OCI-LY7 (cell line): ENCODE data around the gene LONP2. TPM values are rescaled to one million over a fixed set of nuclear protein-coding genes. Genes with fewer than 3 reads are reported as not detected.

Source experiments
- Bru-seq: library from RNA; stranded (reverse); fragments of 400-500 nt; gene quantifications from one replicate; lab custom pipeline; 2021; lab: Mats Ljungman, UMichigan
- BruChase-seq, 2 experiments: library from RNA; stranded (reverse); fragments of 400-500 nt; gene quantifications; one replicate each; lab custom pipeline; 2021; lab: Mats Ljungman, UMichigan
- BruUV-seq: library from RNA; stranded (reverse); fragments of 400-500 nt; replicated peaks from 2 replicates; lab custom pipeline; 2021; lab: Mats Ljungman, UMichigan
- CTCF ChIA-PET: fragments of 300-600 bp; sonication (Branson Sonifier 250); formaldehyde crosslinking; loops from one replicate; lab custom pipeline; 2022; ENCODE audit warnings: antibody characterized with exemption; ENCODE audit not compliant: unreplicated experiment; lab: Charles Lee
- POLR2A ChIA-PET: fragments of 300-600 bp; sonication (Branson Sonifier 250); formaldehyde crosslinking; loops from one replicate; lab custom pipeline; 2022; ENCODE audit warnings: antibody characterized with exemption; lab: Charles Lee
- DNase-seq: peaks from one replicate; pipeline ENCODE4 v3.0.0-alpha.2; 2015; ENCODE audit warnings: low spot score
- H2AFZ ChIP-seq: fragments of 200-600 bp; sonication (generic), shearing (Covaris generic); 2 replicates; pipeline ENCODE4 v1.6.1; 2014; ENCODE audit warnings: mild to moderate bottlenecking, antibody characterized with exemption, low read length, moderate library complexity
- H3K27ac ChIP-seq: fragments of 200-600 bp; sonication (generic); 2 replicates; pipeline ENCODE4 v1.5.1; 2014; ENCODE audit warnings: mixed run types, low read depth, mild to moderate bottlenecking, moderate library complexity, low read length, inconsistent platforms; ENCODE audit not compliant: poor library complexity, severe bottlenecking
- H3K36me3 ChIP-seq: fragments of 200-600 bp; sonication (generic); 2 replicates; pipeline ENCODE4 v1.6.1; 2014; ENCODE audit warnings: mild to moderate bottlenecking, antibody characterized with exemption, low read length, moderate library complexity, mixed read lengths; ENCODE audit not compliant: insufficient read depth
- H3K4me1 ChIP-seq: fragments of 200-600 bp; sonication (generic); 2 replicates; pipeline ENCODE4 v1.5.1; 2014; ENCODE audit warnings: mild to moderate bottlenecking, low read length; ENCODE audit not compliant: insufficient read depth, poor library complexity, severe bottlenecking
- H3K4me2 ChIP-seq: fragments of 200-600 bp; sonication (generic); 2 replicates; pipeline ENCODE4 v1.6.1; 2014; ENCODE audit warnings: mild to moderate bottlenecking, low read length
- H3K4me3 ChIP-seq: fragments of 200-600 bp; sonication (generic); 2 replicates; pipeline ENCODE4 v1.5.1; 2014; ENCODE audit warnings: mild to moderate bottlenecking, low read depth, low read length; ENCODE audit not compliant: poor library complexity, severe bottlenecking
- H3K79me2 ChIP-seq: fragments of 200-600 bp; sonication (generic); 2 replicates; pipeline ENCODE4 v1.6.1; 2016; ENCODE audit warnings: low read depth, mild to moderate bottlenecking, low read length, moderate library complexity, mixed read lengths; ENCODE audit not compliant: insufficient read depth
- H3K9me2 ChIP-seq: fragments of 200-600 bp; sonication (generic); 2 replicates; pipeline ENCODE4 v1.6.1; 2016; ENCODE audit warnings: mild to moderate bottlenecking, low read length, mixed read lengths; ENCODE audit not compliant: insufficient read depth
- H3K9me3 ChIP-seq: fragments of 200-600 bp; sonication (generic); 2 replicates; pipeline ENCODE4 v1.6.1; 2014; ENCODE audit warnings: mild to moderate bottlenecking, mixed run types, low read length, mixed read lengths
- H4K20me1 ChIP-seq: fragments of 200-600 bp; sonication (generic); 2 replicates; pipeline ENCODE4 v1.6.1; 2014; ENCODE audit warnings: mild to moderate bottlenecking, antibody characterized with exemption, low read length, moderate library complexity, mixed read lengths; ENCODE audit not compliant: insufficient read depth
- EZH2phosphoT487 ChIP-seq: fragments of 200-600 bp; sonication (generic); IDR thresholded peaks from 2 replicates; pipeline ENCODE4 v1.6.1; 2018; ENCODE audit warnings: low read depth, borderline replicate concordance, mild to moderate bottlenecking, mixed run types, antibody characterized with exemption, low read length, moderate library complexity, mixed read lengths
- intact Hi-C: fragments of 100-400 bp; cut with micrococcal nuclease; formaldehyde crosslinking; loops from one replicate; pipeline ENCODE4 v1.10.0; 2022; ENCODE audit not compliant: unreplicated experiment
- long read RNA-seq: library from polyadenylated mRNA; stranded (forward); transcript quantifications from one replicate; pipeline ENCODE4 v2.0.0, GENCODE V29; 2022
- total RNA-seq, 2 experiments: library from RNA; depleted of rRNA in 1 of 2; stranded (reverse); fragments of >200 nt in 1 of 2; shearing (Covaris generic) in 1 of 2; gene quantifications; 2 replicates each; pipeline ENCODE4 v1.2.3, GENCODE V29; 2014 to 2022
- TF ChIP-seq, protein P1 (sequence below): fragments of 200-600 bp; sonication (generic); conservative IDR thresholded peaks from 2 replicates; pipeline ENCODE4 v1.5.1; 2014; ENCODE audit warnings: mild to moderate bottlenecking, antibody characterized with exemption, low read length, moderate library complexity, mixed read lengths

LONP2 gene, protein sequence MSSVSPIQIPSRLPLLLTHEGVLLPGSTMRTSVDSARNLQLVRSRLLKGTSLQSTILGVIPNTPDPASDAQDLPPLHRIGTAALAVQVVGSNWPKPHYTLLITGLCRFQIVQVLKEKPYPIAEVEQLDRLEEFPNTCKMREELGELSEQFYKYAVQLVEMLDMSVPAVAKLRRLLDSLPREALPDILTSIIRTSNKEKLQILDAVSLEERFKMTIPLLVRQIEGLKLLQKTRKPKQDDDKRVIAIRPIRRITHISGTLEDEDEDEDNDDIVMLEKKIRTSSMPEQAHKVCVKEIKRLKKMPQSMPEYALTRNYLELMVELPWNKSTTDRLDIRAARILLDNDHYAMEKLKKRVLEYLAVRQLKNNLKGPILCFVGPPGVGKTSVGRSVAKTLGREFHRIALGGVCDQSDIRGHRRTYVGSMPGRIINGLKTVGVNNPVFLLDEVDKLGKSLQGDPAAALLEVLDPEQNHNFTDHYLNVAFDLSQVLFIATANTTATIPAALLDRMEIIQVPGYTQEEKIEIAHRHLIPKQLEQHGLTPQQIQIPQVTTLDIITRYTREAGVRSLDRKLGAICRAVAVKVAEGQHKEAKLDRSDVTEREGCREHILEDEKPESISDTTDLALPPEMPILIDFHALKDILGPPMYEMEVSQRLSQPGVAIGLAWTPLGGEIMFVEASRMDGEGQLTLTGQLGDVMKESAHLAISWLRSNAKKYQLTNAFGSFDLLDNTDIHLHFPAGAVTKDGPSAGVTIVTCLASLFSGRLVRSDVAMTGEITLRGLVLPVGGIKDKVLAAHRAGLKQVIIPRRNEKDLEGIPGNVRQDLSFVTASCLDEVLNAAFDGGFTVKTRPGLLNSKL
- total RNA-seq (2014; rRNA removed; shearing (Covaris generic)), result 13.0 and 16.8 TPM in 2 replicates
- total RNA-seq (2022), result 22.7 and 23.3 TPM in 2 replicates
- Bru-seq, nascent RNA, result percentile 71 among the genes with signal in this experiment
- BruChase-seq, experiment 1, labeled RNA remaining after a 6-hour chase, result percentile 64 among the genes with signal in this experiment
- BruChase-seq, experiment 2, labeled RNA remaining after a 2-hour chase, result percentile 65 among the genes with signal in this experiment
- long read RNA-seq, full-length matches to known transcripts, result 52 of 64 reads
- long read RNA-seq, partial matches to known transcripts, result 4 of 64 reads
- long read RNA-seq, other reads (novel, unspliced or antisense), result 8 of 64 reads

DNA sequence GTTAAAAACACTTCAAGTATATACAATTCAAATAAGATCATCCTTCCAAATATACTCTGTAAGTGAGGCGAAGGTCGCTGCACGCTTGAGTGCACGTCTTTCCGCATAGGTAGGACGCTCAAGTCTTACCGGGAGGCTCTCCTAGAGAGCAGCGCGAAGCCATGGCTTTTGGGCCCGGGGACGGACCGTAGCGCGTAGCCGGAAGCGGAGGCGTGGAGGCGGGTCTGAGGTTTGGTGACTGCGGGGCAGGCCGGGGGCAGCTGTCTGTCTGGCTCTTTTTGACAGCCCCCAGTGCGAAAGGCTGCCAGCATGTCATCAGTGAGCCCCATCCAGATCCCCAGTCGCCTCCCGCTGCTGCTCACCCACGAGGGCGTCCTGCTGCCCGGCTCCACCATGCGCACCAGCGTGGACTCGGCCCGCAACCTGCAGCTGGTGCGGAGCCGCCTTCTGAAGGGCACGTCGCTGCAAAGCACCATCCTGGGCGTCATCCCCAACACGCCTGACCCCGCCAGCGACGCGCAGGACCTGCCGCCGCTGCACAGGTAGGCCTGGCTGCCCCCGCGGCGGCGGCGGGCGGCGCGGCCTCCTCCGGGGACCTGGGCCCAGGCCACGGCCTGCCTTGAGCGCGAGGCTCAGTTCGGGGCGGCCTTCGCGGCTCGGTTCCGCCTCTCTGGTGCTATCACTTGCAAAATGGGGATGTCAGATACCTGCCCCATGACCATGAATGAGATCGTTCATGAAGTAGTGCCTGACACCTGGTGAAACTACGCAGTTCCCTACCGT, at the start of gene LONP2:
LONP2 (plus strand) TSS at position 221 of the 783 bp plus-strand sequence; CDS start at position 310, 89 bp downstream.
- ChIA-PET CTCF (no interaction called here), POLR2A (no interaction called here)
- Histone ChIP-seq H4K20me1 (no peaks in the 10 kb centered on the region), H3K36me3 (no peaks in the 10 kb centered on the region), H3K4me1 (peaks cover 5% of the 10 kb centered on the region), H3K9me3 (0 out of 2 replicates have a peak, but pooled peaks cover 4% of the 10 kb centered on the region), H2AFZ (peak within 1 kb of the TSS; percentile 66), H3K4me2 (peak within 1 kb of the TSS; percentile 75), H3K4me3 (peak within 1 kb of the TSS; percentile 73), H3K9me2 (no peaks in the 10 kb centered on the region), H3K27ac (no peak within 1 kb of the TSS), H3K79me2 (no peaks in the 10 kb centered on the region)
- intact Hi-C loops, result no loop called here
- no TSS peak for BruUV-seq
- DNase-seq, result peak; percentile 76
- no peak for TF ChIP-seq EZH2phosphoT487
- TF ChIP-seq, protein P1, sequence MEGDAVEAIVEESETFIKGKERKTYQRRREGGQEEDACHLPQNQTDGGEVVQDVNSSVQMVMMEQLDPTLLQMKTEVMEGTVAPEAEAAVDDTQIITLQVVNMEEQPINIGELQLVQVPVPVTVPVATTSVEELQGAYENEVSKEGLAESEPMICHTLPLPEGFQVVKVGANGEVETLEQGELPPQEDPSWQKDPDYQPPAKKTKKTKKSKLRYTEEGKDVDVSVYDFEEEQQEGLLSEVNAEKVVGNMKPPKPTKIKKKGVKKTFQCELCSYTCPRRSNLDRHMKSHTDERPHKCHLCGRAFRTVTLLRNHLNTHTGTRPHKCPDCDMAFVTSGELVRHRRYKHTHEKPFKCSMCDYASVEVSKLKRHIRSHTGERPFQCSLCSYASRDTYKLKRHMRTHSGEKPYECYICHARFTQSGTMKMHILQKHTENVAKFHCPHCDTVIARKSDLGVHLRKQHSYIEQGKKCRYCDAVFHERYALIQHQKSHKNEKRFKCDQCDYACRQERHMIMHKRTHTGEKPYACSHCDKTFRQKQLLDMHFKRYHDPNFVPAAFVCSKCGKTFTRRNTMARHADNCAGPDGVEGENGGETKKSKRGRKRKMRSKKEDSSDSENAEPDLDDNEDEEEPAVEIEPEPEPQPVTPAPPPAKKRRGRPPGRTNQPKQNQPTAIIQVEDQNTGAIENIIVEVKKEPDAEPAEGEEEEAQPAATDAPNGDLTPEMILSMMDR, result no peak

DNA sequence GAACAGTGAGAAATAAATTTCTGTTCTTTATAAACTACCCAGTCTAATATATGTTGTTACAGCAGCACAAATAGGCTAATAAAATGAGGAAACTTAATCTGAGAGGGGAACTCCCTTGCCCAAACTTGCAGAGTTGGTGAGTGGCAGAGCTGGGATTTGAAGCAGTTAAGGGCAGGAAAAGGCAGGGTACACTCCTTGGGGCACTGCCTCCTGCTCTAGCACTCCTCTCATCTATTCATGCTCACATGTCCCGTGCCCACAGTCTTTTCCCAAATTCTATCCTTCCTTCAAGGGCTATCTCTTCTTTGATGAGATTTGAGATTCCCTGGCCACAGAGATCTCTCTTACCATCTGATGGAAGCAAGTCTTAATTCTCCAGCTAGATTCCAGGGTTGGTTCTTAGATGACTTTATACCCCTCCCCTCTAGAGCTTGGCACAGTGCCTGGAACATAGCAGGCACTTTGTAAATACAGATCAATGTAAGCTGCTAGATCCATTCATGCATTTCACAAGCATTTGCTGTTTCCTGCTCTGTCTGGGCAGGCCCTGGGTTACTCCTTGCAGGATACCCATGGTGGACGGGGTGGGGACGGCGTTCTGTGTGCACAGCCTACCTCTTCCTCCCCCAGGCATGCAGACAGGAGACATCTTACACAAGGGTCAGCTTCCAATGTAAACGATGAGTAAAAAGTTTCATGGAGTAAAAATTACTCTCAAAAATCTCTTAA, 49.1 kb upstream of the LONP2 start:
- ChIA-PET POLR2A (no interaction called here), CTCF (no interaction called here)
- Histone ChIP-seq H3K79me2 (no peaks in the 10 kb centered on the region), H2AFZ (no peak overlapping the region), H3K27ac (no peak overlapping the region), H3K4me3 (no peak overlapping the region), H3K9me3 (no peaks in the 10 kb centered on the region), H3K36me3 (no peaks in the 10 kb centered on the region), H3K4me1 (no peaks in the 10 kb centered on the region), H4K20me1 (no peaks in the 10 kb centered on the region), H3K9me2 (no peaks in the 10 kb centered on the region), H3K4me2 (no peak overlapping the region)
- intact Hi-C loops, result no loop called here
- no TSS peak for BruUV-seq
- TF ChIP-seq, protein P1, result no peak
- no peak for TF ChIP-seq EZH2phosphoT487
- DNase-seq, result no peak
